GM23248 (cell line): Measurements from ENCODE around the gene WWOX. TPM values are rescaled to one million over a fixed set of nuclear protein-coding genes. Genes with fewer than 3 reads are reported as not detected.

Source experiments
- DNase-seq: peaks from one replicate; pipeline ENCODE4 v3.0.0-alpha.2; 2015
- H2AFZ ChIP-seq: fragments of 200-600 bp; sonication (generic); 2 replicates; pipeline ENCODE4 v1.6.1; 2016; ENCODE audit warnings: antibody characterized with exemption
- H3F3A ChIP-seq: fragments of 200-600 bp; sonication (generic); 2 replicates; pipeline ENCODE4 v1.6.1; 2016; ENCODE audit warnings: mild to moderate bottlenecking, antibody characterized with exemption, mixed run types; ENCODE audit not compliant: insufficient read depth
- H3K27ac ChIP-seq: fragments of 200-600 bp; sonication (generic); 2 replicates; pipeline ENCODE4 v1.5.1; 2016; ENCODE audit warnings: mild to moderate bottlenecking
- H3K27me3 ChIP-seq: fragments of 200-600 bp; sonication (generic); replicated peaks from 2 replicates; pipeline ENCODE4 v1.6.1; 2016; ENCODE audit warnings: mild to moderate bottlenecking; ENCODE audit not compliant: insufficient read depth
- H3K36me3 ChIP-seq: fragments of 200-600 bp; sonication (generic); 2 replicates; pipeline ENCODE4 v1.6.1; 2016; ENCODE audit warnings: low read depth, mild to moderate bottlenecking
- H3K4me1 ChIP-seq: fragments of 200-600 bp; sonication (generic); 2 replicates; pipeline ENCODE4 v1.6.1; 2016; ENCODE audit warnings: mild to moderate bottlenecking; ENCODE audit not compliant: insufficient read depth
- H3K4me2 ChIP-seq: fragments of 200-600 bp; sonication (generic); one replicate; pipeline ENCODE4 v1.6.1; 2016; ENCODE audit warnings: mild to moderate bottlenecking; ENCODE audit not compliant: unreplicated experiment
- H3K4me3 ChIP-seq: fragments of 200-600 bp; sonication (generic); 2 replicates; pipeline ENCODE4 v1.5.1; 2016; ENCODE audit warnings: mild to moderate bottlenecking
- H3K79me2 ChIP-seq: fragments of 200-600 bp; sonication (generic); 2 replicates; pipeline ENCODE4 v1.6.1; 2016; ENCODE audit warnings: mild to moderate bottlenecking; ENCODE audit not compliant: insufficient read depth
- H3K9ac ChIP-seq: fragments of 200-600 bp; sonication (generic); 2 replicates; pipeline ENCODE4 v1.6.1; 2016; ENCODE audit warnings: mild to moderate bottlenecking
- H3K9me2 ChIP-seq: fragments of 200-600 bp; sonication (generic); 2 replicates; pipeline ENCODE4 v1.6.1; 2016; ENCODE audit warnings: mixed run types, mild to moderate bottlenecking, moderate library complexity; ENCODE audit not compliant: insufficient read depth
- H3K9me3 ChIP-seq: fragments of 200-600 bp; sonication (generic); one replicate; pipeline ENCODE4 v1.6.1; 2017; ENCODE audit warnings: low read depth
- H4K20me1 ChIP-seq: fragments of 200-600 bp; sonication (generic); 2 replicates; pipeline ENCODE4 v1.6.0; 2016; ENCODE audit not compliant: insufficient read depth
- EZH2 ChIP-seq: fragments of 200-600 bp; sonication (generic); IDR thresholded peaks from 2 replicates; pipeline ENCODE4 v1.6.1; 2018; ENCODE audit warnings: antibody characterized with exemption, mild to moderate bottlenecking; ENCODE audit not compliant: insufficient read depth, poor library complexity, severe bottlenecking
- EZH2phosphoT487 ChIP-seq: fragments of 200-600 bp; sonication (generic); IDR thresholded peaks from 2 replicates; pipeline ENCODE4 v1.6.1; 2018; ENCODE audit warnings: antibody characterized with exemption, moderate library complexity, mild to moderate bottlenecking, low read depth; ENCODE audit not compliant: insufficient read depth
- WGBS, 2 experiments: methylation state at CpG; one replicate each; pipeline ENCODE4 v1.1.6; 2015 to 2017; ENCODE audit warnings: low lambda C conversion rate in 2 of 2, low coverage in 1 of 2; ENCODE audit errors: missing lambda C conversion rate in 2 of 2; 5-methylcytosine and 5-hydroxymethylcytosine counted together
- in situ Hi-C: fragments of 300-500 bp; cut with MboI; formaldehyde crosslinking; loops from 2 replicates; pipeline ENCODE4 v1.15.0; 2020
- polyA plus RNA-seq: library from polyadenylated mRNA; unstranded; fragments of >200 nt; fragmentation: Nextera tagmentation; extraction: Ambion mirVana; gene quantifications from 2 replicates; pipeline ENCODE4 v1.2.1, GENCODE V29; 2016
- total RNA-seq: library from RNA; depleted of rRNA; stranded (reverse); fragments of >200 nt; shearing (Covaris generic); gene quantifications from 2 replicates; pipeline ENCODE4 v1.2.3, GENCODE V29; 2014

Gene WWOX
- total and polyA plus RNA-seq, 2 experiments from 2014 or later, result 4.5 to 6.6 TPM

- Histone ChIP-seq H3K4me1 (no peaks in the 10 kb centered on the region), H3K79me2 (no peaks in the 10 kb centered on the region), H3K9ac (no peak overlapping the region), H3K4me3 (no peak overlapping the region), H3K9me3 (no peaks in the 10 kb centered on the region), H3K4me2 (no peak overlapping the region), H3K27ac (no peak overlapping the region), H3K9me2 (no peaks in the 10 kb centered on the region), H3K36me3 (no peaks in the 10 kb centered on the region), H3F3A (no peaks in the 10 kb centered on the region), H4K20me1 (no peaks in the 10 kb centered on the region), H3K27me3 (no peaks in the 10 kb centered on the region), H2AFZ (no peak overlapping the region)
- TF ChIP-seq EZH2 (no peak), EZH2phosphoT487 (no peak)
- in situ Hi-C loops, result no loop called here
- 18 to 24% methylated on average over 2 of the region's 2 CpGs for WGBS, 2 experiments
- DNase-seq, result no peak
Observed at GRCh38 chr16:78624366-78624765, 524.9 kb downstream of the WWOX start.

DNA sequence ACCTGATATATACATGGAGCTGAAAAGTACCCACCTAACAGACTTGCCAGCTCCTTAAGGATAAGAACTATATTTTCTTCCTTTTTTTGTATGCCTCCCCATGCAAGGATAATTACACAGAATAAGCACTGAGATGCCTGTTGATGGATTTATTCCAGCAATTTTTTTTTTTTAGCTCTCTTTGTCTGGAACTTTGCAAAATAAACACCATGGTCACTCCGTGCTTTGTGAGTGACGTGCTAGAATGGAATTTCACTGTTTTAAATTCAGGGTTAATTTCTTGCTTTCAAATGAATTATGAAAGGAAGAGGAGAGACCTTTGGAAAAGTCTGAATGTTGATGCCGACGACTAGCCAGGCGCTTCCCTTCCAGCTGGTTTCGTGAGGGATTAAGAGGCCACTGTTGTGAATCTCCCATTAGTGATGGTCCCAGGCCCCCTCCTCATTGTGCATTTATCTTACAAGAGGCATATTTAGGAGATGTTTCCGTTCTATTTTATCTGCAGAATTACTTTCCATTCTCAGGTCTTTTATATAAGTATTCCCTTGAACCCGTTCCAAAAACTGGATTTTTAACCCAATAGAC is 529.1 kb downstream of the WWOX start:
- TF ChIP-seq EZH2, result no peak
- no peaks in the 10 kb centered on the region for H3K79me2 ChIP-seq
- no peaks in the 10 kb centered on the region for H4K20me1 ChIP-seq
- H3F3A ChIP-seq, result no peaks in the 10 kb centered on the region
- H2AFZ ChIP-seq, result no peak overlapping the region
- H3K36me3 ChIP-seq, result no peaks in the 10 kb centered on the region
- WGBS, 2 experiments, result 51 to 53% methylated on average over 8 of the region's 8 CpGs
- no peak overlapping the region for H3K4me3 ChIP-seq
- H3K9me3 ChIP-seq, result no peaks in the 10 kb centered on the region
- no peak overlapping the region for H3K4me2 ChIP-seq
- H3K4me1 ChIP-seq, result no peaks in the 10 kb centered on the region
- DNase-seq, result no peak
- no peak overlapping the region for H3K9ac ChIP-seq
- no peak overlapping the region for H3K27ac ChIP-seq
- H3K27me3 ChIP-seq, result no peaks in the 10 kb centered on the region
- in situ Hi-C loops, result no loop called here
- no peaks in the 10 kb centered on the region for H3K9me2 ChIP-seq

DNA sequence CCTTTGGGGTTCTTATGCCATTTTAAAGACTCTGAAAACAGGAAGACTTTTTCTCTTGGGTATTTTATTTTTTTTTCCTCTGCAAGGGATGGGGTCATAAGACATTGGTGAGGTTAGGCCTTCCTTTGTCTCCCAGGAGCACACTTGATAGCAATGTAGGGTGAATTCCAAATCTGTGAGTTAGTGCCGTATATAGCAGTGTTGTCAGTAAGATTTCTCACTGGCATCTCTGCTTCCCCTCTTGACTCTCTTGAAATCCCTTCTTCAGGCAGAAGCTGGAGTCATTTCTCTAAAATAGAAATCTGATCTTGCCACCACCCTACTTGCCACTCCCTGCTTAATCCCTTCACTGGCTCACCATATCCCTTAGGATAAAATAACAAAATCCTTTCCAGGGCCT is 529.7 kb downstream of the WWOX start:
- Histone ChIP-seq H3K9me2 (no peaks in the 10 kb centered on the region), H4K20me1 (no peaks in the 10 kb centered on the region), H3K4me1 (no peaks in the 10 kb centered on the region), H3F3A (no peaks in the 10 kb centered on the region), H3K4me2 (no peak overlapping the region), H3K27me3 (no peaks in the 10 kb centered on the region), H3K9me3 (no peaks in the 10 kb centered on the region), H3K27ac (no peak overlapping the region), H3K36me3 (no peaks in the 10 kb centered on the region), H3K4me3 (no peak overlapping the region), H3K79me2 (no peaks in the 10 kb centered on the region), H3K9ac (no peak overlapping the region), H2AFZ (no peak overlapping the region)
- DNase-seq, result no peak
- 21 to 35% methylated on average over 1 of the region's 1 CpG for WGBS, 2 experiments
- TF ChIP-seq EZH2phosphoT487 (no peak), EZH2 (no peak)
- in situ Hi-C loops, result no loop called here

DNA sequence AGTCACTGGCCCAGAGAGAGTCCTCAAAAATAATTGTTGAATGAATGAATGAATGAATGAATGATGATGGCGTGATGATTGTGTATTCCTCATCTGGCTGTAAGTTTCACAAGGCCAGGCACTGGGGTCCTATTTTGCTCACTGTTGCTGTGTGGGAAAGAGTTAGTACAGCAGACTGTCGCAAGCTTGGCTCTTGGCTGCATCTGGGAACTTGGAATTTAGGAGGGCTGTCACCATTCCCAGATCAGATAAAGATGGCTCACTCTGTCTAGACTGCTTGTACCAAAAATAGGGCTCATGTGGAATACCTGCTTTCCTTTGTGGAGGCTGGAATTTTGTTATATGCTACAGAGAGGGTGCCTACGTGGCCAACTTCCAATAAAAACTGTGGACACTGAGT is 530.6 kb downstream of the WWOX start:
- Histone ChIP-seq H2AFZ (no peak overlapping the region), H3K9ac (no peak overlapping the region), H3K27me3 (no peaks in the 10 kb centered on the region), H3K9me2 (no peaks in the 10 kb centered on the region), H3K4me1 (no peaks in the 10 kb centered on the region), H3K36me3 (no peaks in the 10 kb centered on the region), H3K79me2 (no peaks in the 10 kb centered on the region), H3K27ac (no peak overlapping the region), H3K9me3 (no peaks in the 10 kb centered on the region), H4K20me1 (no peaks in the 10 kb centered on the region), H3K4me2 (no peak overlapping the region), H3F3A (no peaks in the 10 kb centered on the region), H3K4me3 (no peak overlapping the region)
- 21 to 45% methylated on average over 3 of the region's 3 CpGs for WGBS, 2 experiments
- no peak for DNase-seq
- in situ Hi-C loops, result no loop called here
- TF ChIP-seq EZH2, result no peak
- TF ChIP-seq EZH2phosphoT487, result no peak

GRCh38 chr16:78633551-78633950 is 534.1 kb downstream of the WWOX start:
- Histone ChIP-seq H3F3A (no peaks in the 10 kb centered on the region), H3K9me2 (no peaks in the 10 kb centered on the region), H3K4me1 (no peaks in the 10 kb centered on the region), H3K36me3 (no peaks in the 10 kb centered on the region), H3K79me2 (no peaks in the 10 kb centered on the region), H3K27me3 (no peaks in the 10 kb centered on the region), H3K27ac (no peak overlapping the region), H2AFZ (no peak overlapping the region), H3K9ac (no peak overlapping the region), H4K20me1 (no peaks in the 10 kb centered on the region), H3K4me2 (no peak overlapping the region), H3K4me3 (no peak overlapping the region), H3K9me3 (no peaks in the 10 kb centered on the region)
- DNase-seq, result no peak
- in situ Hi-C loops, result no loop called here
- TF ChIP-seq EZH2phosphoT487 (no peak), EZH2 (no peak)
- WGBS, 2 experiments, result 66 to 73% methylated on average over 12 of the region's 12 CpGs
